H9 (cell line): ENCODE measurements around the gene BIRC5. TPM values are rescaled to one million over a fixed set of nuclear protein-coding genes. Genes with fewer than 3 reads are reported as not detected.

Source experiments
- DNase-seq: peaks from one replicate; pipeline ENCODE4 v3.0.0-alpha.2; 2017
- H2AFZ ChIP-seq: one replicate; pipeline ENCODE4 v1.6.1; 2013; ENCODE audit warnings: mild to moderate bottlenecking, low read length, control low read depth, moderate library complexity
- H2AK5ac ChIP-seq: 2 replicates; pipeline ENCODE4 v1.6.1; 2013; ENCODE audit warnings: low read length, control low read depth, mixed read lengths; ENCODE audit not compliant: insufficient read length
- H2BK120ac ChIP-seq: one replicate; pipeline ENCODE4 v1.6.1; 2013; ENCODE audit warnings: low read depth, mild to moderate bottlenecking, low read length, control low read depth, inconsistent platforms; ENCODE audit not compliant: poor library complexity, severe bottlenecking
- H2BK12ac ChIP-seq: 2 replicates; pipeline ENCODE4 v1.6.1; 2013; ENCODE audit warnings: low read length, control low read depth, mixed read lengths, low read depth; ENCODE audit not compliant: insufficient read length
- H2BK15ac ChIP-seq: 2 replicates; pipeline ENCODE4 v1.6.1; 2013; ENCODE audit warnings: low read depth, low read length, control low read depth
- H2BK20ac ChIP-seq: one replicate; pipeline ENCODE4 v1.6.1; 2013; ENCODE audit warnings: low read depth, mild to moderate bottlenecking, low read length, control low read depth, inconsistent platforms; ENCODE audit not compliant: poor library complexity, severe bottlenecking
- H2BK5ac ChIP-seq: 2 replicates; pipeline ENCODE4 v1.6.1; 2013; ENCODE audit warnings: low read length, control low read depth, mixed read lengths; ENCODE audit not compliant: insufficient read length
- H3K14ac ChIP-seq: 2 replicates; pipeline ENCODE4 v1.6.1; 2013; ENCODE audit warnings: low read length, control low read depth; ENCODE audit not compliant: insufficient read depth
- H3K18ac ChIP-seq: 2 replicates; pipeline ENCODE4 v1.6.1; 2013; ENCODE audit warnings: low read depth, mild to moderate bottlenecking, mixed read lengths, low read length, control low read depth; ENCODE audit not compliant: insufficient read length
- H3K23ac ChIP-seq: 2 replicates; pipeline ENCODE4 v1.6.1; 2013; ENCODE audit warnings: low read length, control low read depth, mixed read lengths, low read depth; ENCODE audit not compliant: insufficient read length
- H3K23me2 ChIP-seq: 2 replicates; pipeline ENCODE4 v1.6.1; 2013; ENCODE audit warnings: low read depth, mild to moderate bottlenecking, mixed read lengths, low read length, control low read depth; ENCODE audit not compliant: insufficient read length, poor library complexity, severe bottlenecking
- H3K27ac ChIP-seq: 2 replicates; pipeline ENCODE4 v1.5.1; 2013; ENCODE audit warnings: low read length, control low read depth, mixed read lengths, low read depth; ENCODE audit not compliant: insufficient read length
- H3K27me3 ChIP-seq: 2 replicates; pipeline ENCODE4 v1.6.1; 2013; ENCODE audit warnings: low read length, control low read depth, inconsistent platforms; ENCODE audit not compliant: insufficient read depth
- H3K4ac ChIP-seq: 2 replicates; pipeline ENCODE4 v1.6.1; 2013; ENCODE audit warnings: low read depth, mild to moderate bottlenecking, control low read depth, inconsistent platforms, low read length, moderate library complexity
- H3K4me1 ChIP-seq: 2 replicates; pipeline ENCODE4 v1.6.1; 2013; ENCODE audit warnings: low read length, control low read depth, inconsistent platforms; ENCODE audit not compliant: insufficient read depth
- H3K4me2 ChIP-seq: 2 replicates; pipeline ENCODE4 v1.6.1; 2013; ENCODE audit warnings: low read length, control low read depth, mixed read lengths; ENCODE audit not compliant: insufficient read length, insufficient read depth
- H3K56ac ChIP-seq: 2 replicates; pipeline ENCODE4 v1.6.1; 2013; ENCODE audit warnings: low read depth, mild to moderate bottlenecking, mixed read lengths, low read length, control low read depth; ENCODE audit not compliant: insufficient read length
- H3K79me1 ChIP-seq: 2 replicates; pipeline ENCODE4 v1.6.1; 2013; ENCODE audit warnings: low read depth, mild to moderate bottlenecking, moderate library complexity, low read length, control low read depth, inconsistent platforms; ENCODE audit not compliant: insufficient read depth, poor library complexity, severe bottlenecking
- H3K79me2 ChIP-seq: 2 replicates; pipeline ENCODE4 v1.6.1; 2013; ENCODE audit warnings: low read length, control low read depth, inconsistent platforms; ENCODE audit not compliant: insufficient read depth
- H3K9ac ChIP-seq: 2 replicates; pipeline ENCODE4 v1.6.1; 2013; ENCODE audit warnings: low read length, control low read depth, mixed read lengths; ENCODE audit not compliant: insufficient read length; ENCODE audit errors: extremely low read depth
- H3K9me3 ChIP-seq: one replicate; pipeline ENCODE4 v1.6.1; 2013; ENCODE audit warnings: low read depth, low read length, inconsistent platforms; ENCODE audit not compliant: control insufficient read depth
- H3T11ph ChIP-seq: one replicate; pipeline ENCODE4 v1.6.1; 2013; ENCODE audit warnings: mild to moderate bottlenecking, low read length, control low read depth, inconsistent platforms
- H4K20me1 ChIP-seq: one replicate; pipeline ENCODE4 v1.6.1; 2013; ENCODE audit not compliant: control insufficient read depth, insufficient read length, insufficient read depth
- H4K5ac ChIP-seq: 2 replicates; pipeline ENCODE4 v1.6.1; 2013; ENCODE audit warnings: low read depth, mild to moderate bottlenecking, mixed read lengths, low read length, control low read depth; ENCODE audit not compliant: insufficient read length
- H4K8ac ChIP-seq: replicated peaks from 2 replicates; pipeline ENCODE4 v1.6.1; 2013; ENCODE audit warnings: low read length, control low read depth, mixed read lengths, low read depth; ENCODE audit not compliant: insufficient read length
- H4K91ac ChIP-seq: 2 replicates; pipeline ENCODE4 v1.6.1; 2013; ENCODE audit warnings: low read depth, mild to moderate bottlenecking, moderate library complexity, mixed read lengths, low read length, control low read depth; ENCODE audit not compliant: insufficient read length
- H3K27ac Mint-ChIP-seq, 3 experiments: 2 replicates in 2 of 3; 3 replicates in 1 of 3; pipeline ENCODE4 v1.8.0; 2020 to 2021; ENCODE audit warnings: mixed read lengths in 3 of 3, mild to moderate bottlenecking in 1 of 3, moderate library complexity in 1 of 3
- H3K27me3 Mint-ChIP-seq: 2 replicates; pipeline ENCODE4 v1.8.0; 2021; ENCODE audit warnings: low read depth, mild to moderate bottlenecking, moderate library complexity, mixed read lengths
- H3K36me3 Mint-ChIP-seq, 3 experiments: 2 replicates in 2 of 3; 3 replicates in 1 of 3; pipeline ENCODE4 v1.8.0; 2020 to 2021; ENCODE audit warnings: low read depth in 3 of 3, mixed read lengths in 3 of 3; ENCODE audit not compliant: insufficient read depth in 1 of 3
- H3K4me1 Mint-ChIP-seq, 2 experiments: 2 replicates each; pipeline ENCODE4 v1.8.0; 2020; ENCODE audit warnings: mixed read lengths in 2 of 2
- H3K4me3 Mint-ChIP-seq, 2 experiments: 2 replicates in 1 of 2; 3 replicates in 1 of 2; pipeline ENCODE4 v1.8.0; 2020 to 2021; ENCODE audit warnings: mild to moderate bottlenecking in 2 of 2, mixed read lengths in 2 of 2, moderate library complexity in 1 of 2
- H3K9me3 Mint-ChIP-seq, 2 experiments: 2 replicates in 1 of 2; 3 replicates in 1 of 2; pipeline ENCODE4 v1.8.0; 2020; ENCODE audit warnings: mild to moderate bottlenecking in 2 of 2, mixed read lengths in 2 of 2, moderate library complexity in 1 of 2
- CTCF ChIP-seq: fragments of 200-600 bp; sonication (generic); conservative IDR thresholded peaks from 3 replicates; pipeline ENCODE4 v1.8.0; 2021; ENCODE audit warnings: antibody characterized with exemption, mild to moderate bottlenecking
- WGBS: extraction: QIAGEN DNeasy Blood & Tissue Kit; methylation state at CpG from one replicate; pipeline ENCODE4 v1.1.7; 2013; ENCODE audit warnings: missing lambda C conversion rate, low lambda C conversion rate, mixed read lengths; ENCODE audit not compliant: insufficient read length; ENCODE audit errors: extremely low coverage; 5-methylcytosine and 5-hydroxymethylcytosine counted together
- total RNA-seq: library from RNA; stranded (reverse); gene quantifications from 2 replicates; pipeline ENCODE4 v1.2.1, GENCODE V29; 2021

Gene BIRC5
- total RNA-seq, 1 experiment from 2014 or later = 97.8 TPM

GRCh38 chr17:78235885-78236284 is 21.8 kb downstream of the BIRC5 start:
- Mint-ChIP-seq H3K27ac (no peak overlapping the region), H3K9me3 (no peaks in the 10 kb centered on the region), H3K4me1 (peaks cover 0 to 20% of the 10 kb centered on the region in 2 experiments; a peak in 2 of 4 replicates), H3K36me3 (no peaks in the 10 kb centered on the region), H3K27me3 (peaks cover 32% of the 10 kb centered on the region), H3K4me3 (no peak overlapping the region)
- Histone ChIP-seq H3K4me1 (no peaks in the 10 kb centered on the region), H3K14ac (no peak overlapping the region), H3K56ac (no peak overlapping the region), H3K9me3 (no peaks in the 10 kb centered on the region), H3T11ph (no peak overlapping the region), H4K91ac (no peak overlapping the region), H3K4ac (no peak overlapping the region), H3K79me2 (no peaks in the 10 kb centered on the region), H2BK20ac (no peak overlapping the region), H3K27ac (no peak overlapping the region), H4K5ac (no peak overlapping the region), H2BK15ac (no peak overlapping the region), H2BK5ac (no peak overlapping the region), H4K8ac (no peak overlapping the region), H2AK5ac (no peak overlapping the region), H3K23ac (no peak overlapping the region), H3K79me1 (no peaks in the 10 kb centered on the region), H3K23me2 (no peaks in the 10 kb centered on the region), H3K27me3 (peaks cover 2% of the 10 kb centered on the region; the same call in 1 of the 2 replicates), H3K9ac (no peak overlapping the region), H2AFZ (no peak overlapping the region), H3K4me2 (no peak overlapping the region), H3K18ac (no peak overlapping the region), H2BK12ac (no peak overlapping the region), H4K20me1 (no peaks in the 10 kb centered on the region), H2BK120ac (no peak overlapping the region)
- no CpG with 5 or more reads among the region's 8 CpGs for WGBS
- no peak for TF ChIP-seq CTCF
- no peak for DNase-seq
